K562 (cell line): ENCODE measurements around the gene IPO11. TPM values are rescaled to one million over a fixed set of nuclear protein-coding genes. Genes with fewer than 3 reads are reported as not detected.

Source experiments
- CBX3 ChIP-seq, 2 experiments: IDR thresholded peaks; 1 replicate in 1 of 2; 2 replicates in 1 of 2; pipeline ENCODE4 v1.6.1; 2012; ENCODE audit warnings: inconsistent platforms in 2 of 2, low read length in 2 of 2, borderline replicate concordance in 1 of 2, control low read depth in 1 of 2
- CLOCK ChIP-seq: fragments of 250-450 bp; sonication (Bioruptor Pico); IDR thresholded peaks from 2 replicates; pipeline ENCODE4 v1.4.0; 2020; ENCODE audit warnings: mild to moderate bottlenecking, moderate library complexity, borderline replicate concordance
- DEAF1 ChIP-seq: fragments of 450-650 bp; formaldehyde crosslinking; IDR thresholded peaks from 2 replicates; pipeline ENCODE4 v1.4.0; 2020; ENCODE audit warnings: mild to moderate bottlenecking, moderate library complexity
- DNMT1 ChIP-seq: fragments of 450-650 bp; IDR thresholded peaks from 2 replicates; pipeline ENCODE4 v1.6.1; 2016; ENCODE audit warnings: antibody characterized with exemption, mild to moderate bottlenecking
- HNRNPLL ChIP-seq: fragments of 200-400 bp; formaldehyde crosslinking; IDR thresholded peaks from 2 replicates; pipeline ENCODE4 v1.6.1; 2017; ENCODE audit warnings: low read length, low read depth, mild to moderate bottlenecking; ENCODE audit not compliant: poor library complexity, severe bottlenecking
- MCM7 ChIP-seq, 2 experiments: fragments of 450-650 bp; IDR thresholded peaks; 2 replicates each; pipeline ENCODE4 v1.6.1; 2016 to 2018
- POLR3G ChIP-seq: IDR thresholded peaks from 2 replicates; pipeline ENCODE4 v1.6.1; 2011; ENCODE audit not compliant: insufficient read length, insufficient replicate concordance; ENCODE audit errors: extremely low read depth
- PTTG1 ChIP-seq: fragments of 450-650 bp; IDR thresholded peaks from 2 replicates; pipeline ENCODE4 v1.6.1; 2016; ENCODE audit warnings: low read depth, mild to moderate bottlenecking, missing genetic modification characterization, missing compliant biosample characterization
- SIN3A ChIP-seq, 2 experiments: fragments of 150-350 bp in 1 of 2; IDR thresholded peaks; 2 replicates each; pipeline ENCODE4 v1.6.1; 2011 to 2016; ENCODE audit warnings: borderline replicate concordance in 2 of 2, low read depth in 2 of 2, low read length in 2 of 2, mild to moderate bottlenecking in 2 of 2, moderate library complexity in 2 of 2; ENCODE audit not compliant: control insufficient read depth in 1 of 2
- TCF15 ChIP-seq: fragments of 250-450 bp; sonication (Bioruptor Pico); IDR thresholded peaks from 2 replicates; pipeline ENCODE4 v1.8.0; 2022; ENCODE audit warnings: moderate library complexity, mild to moderate bottlenecking, inconsistent platforms
- XRCC3 ChIP-seq: fragments of 450-650 bp; IDR thresholded peaks from 2 replicates; pipeline ENCODE4 v1.6.1; 2017; ENCODE audit warnings: mild to moderate bottlenecking, moderate library complexity
- ZNF318 ChIP-seq, 2 experiments: fragments of 450-650 bp; IDR thresholded peaks; 2 replicates each; pipeline ENCODE4 v1.6.1; 2016; ENCODE audit warnings: mild to moderate bottlenecking in 2 of 2, borderline replicate concordance in 1 of 2, low read depth in 1 of 2, moderate library complexity in 1 of 2
- ZNF445 ChIP-seq: fragments of 250-450 bp; sonication (Bioruptor Pico); IDR thresholded peaks from 2 replicates; pipeline ENCODE4 v1.4.0; 2020; ENCODE audit warnings: low read depth, mild to moderate bottlenecking, moderate library complexity
- ZNF583 ChIP-seq: fragments of 250-450 bp; sonication (Bioruptor Pico); IDR thresholded peaks from 2 replicates; pipeline ENCODE4 v1.4.0; 2020
- ZNF699 ChIP-seq: fragments of 250-450 bp; sonication (Bioruptor Pico); IDR thresholded peaks from 2 replicates; pipeline ENCODE4 v1.8.0; 2021; ENCODE audit warnings: mild to moderate bottlenecking, moderate library complexity; ENCODE audit not compliant: insufficient replicate concordance
- polyA plus RNA-seq, 8 experiments: library from polyadenylated mRNA; depleted of rRNA in 4 of 8; stranded (reverse) in 5 of 8; unstranded in 3 of 8; fragments of >200 nt; fragmentation: Nextera tagmentation in 2 of 8; fragmentation: Illumina TruSeq in 1 of 8; extraction: Ambion mirVana in 2 of 8; extraction: Trizol in 1 of 8; gene quantifications; 2 replicates each; pipeline versions ENCODE4 v1.2.1 to v1.2.3, GENCODE V29; 2011 to 2014; ENCODE audit warnings: inconsistent platforms in 1 of 8, missing spikeins in 1 of 8
- total RNA-seq, 7 experiments: library from RNA; depleted of rRNA in 6 of 7; stranded (reverse); fragments of >200 nt in 6 of 7; fragmentation: Illumina TruSeq in 2 of 7; extraction: Trizol in 2 of 7; gene quantifications; 2 replicates each; pipeline versions ENCODE4 v1.2.1 to v1.2.3, GENCODE V29; 2011 to 2021; ENCODE audit warnings: low replicate concordance in 1 of 7

Gene IPO11
- total and polyA plus RNA-seq, 9 of the 15 experiments (the other 6 are each of a cell fraction or from before 2014, with no cell fraction given): 38.7 to 96.0 (median 70.9) TPM

GRCh38 chr5:62421414-62421813 lies 8.9 kb downstream of the IPO11 start (continued):
- no peak for TF ChIP-seq DEAF1 (CRISPR knock-in tag)
- TF ChIP-seq DNMT1: no peak
- TF ChIP-seq TCF15 (CRISPR knock-in tag): no peak
- TF ChIP-seq MCM7 (IDR thresholded peaks at IDR 0.05): no peak
- TF ChIP-seq ZNF445 (CRISPR knock-in tag): no peak
- TF ChIP-seq SIN3A (IDR thresholded peaks at IDR 0.05; ENCODE audit: borderline replicate concordance in 2 of 2, control insufficient read depth in 1 of 2, low read depth in 2 of 2, low read length in 2 of 2): no peak
- no peak for TF ChIP-seq POLR3G
- no peak for TF ChIP-seq CLOCK (CRISPR knock-in tag)
- TF ChIP-seq XRCC3: no peak
- TF ChIP-seq ZNF699 (CRISPR knock-in tag): no peak
- TF ChIP-seq HNRNPLL: no peak
- no peak for TF ChIP-seq PTTG1 (tag)
- TF ChIP-seq ZNF583: no peak
- no peak for TF ChIP-seq ZNF318 (IDR thresholded peaks at IDR 0.05; ENCODE audit: borderline replicate concordance in 1 of 2, low read depth in 1 of 2)
- TF ChIP-seq CBX3 (IDR thresholded peaks at IDR 0.05; ENCODE audit: borderline replicate concordance in 1 of 2, low read length in 2 of 2): no peak
